ENCODE data around the gene B4GALT4. TPM values are rescaled to one million over a fixed set of nuclear protein-coding genes. Genes with fewer than 3 reads are reported as not detected.

Gene B4GALT4
- total RNA-seq, 1 experiment from 2014 or later, result 46.5 TPM

DNA sequence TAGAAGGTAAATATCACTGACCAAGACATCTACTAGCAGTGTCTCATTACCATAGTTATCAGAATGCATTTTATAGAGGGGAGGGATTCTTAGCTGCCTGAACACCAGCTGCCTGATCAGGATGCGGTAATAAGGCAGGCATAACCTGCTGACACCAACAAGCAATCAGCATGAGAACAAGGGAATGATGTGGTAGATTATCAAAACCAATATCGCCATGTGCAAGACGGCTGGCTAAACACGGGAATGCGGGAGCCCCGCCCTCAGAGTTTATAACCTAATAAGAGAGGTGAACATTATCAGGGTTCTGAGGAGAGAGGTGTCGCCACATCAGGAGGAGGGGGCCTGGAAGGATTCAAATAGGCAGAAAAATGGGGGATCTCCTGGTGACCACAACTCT is 20.5 kb downstream of the B4GALT4 start:
- WGBS (ENCODE audit: extremely low coverage, insufficient read length, low lambda C conversion rate), result no CpG with 5 or more reads among the region's 7 CpGs
- Histone ChIP-seq H2BK120ac (ENCODE audit: low read depth, low read length, poor library complexity, severe bottlenecking) (no peak overlapping the region), H2AFZ (ENCODE audit: low read length) (no peak overlapping the region), H3K23me2 (ENCODE audit: insufficient read length, low read depth, low read length, poor library complexity, severe bottlenecking) (no peaks in the 10 kb centered on the region), H2BK15ac (ENCODE audit: low read depth, low read length) (no peak overlapping the region), H3K27ac (ENCODE audit: insufficient read length, low read depth, low read length) (no peak overlapping the region), H3K79me2 (ENCODE audit: insufficient read depth, low read length) (no peaks in the 10 kb centered on the region), H4K20me1 (ENCODE audit: control insufficient read depth, insufficient read depth, insufficient read length) (no peaks in the 10 kb centered on the region), H2BK20ac (ENCODE audit: low read depth, low read length, poor library complexity, severe bottlenecking) (no peak overlapping the region), H3K56ac (ENCODE audit: insufficient read length, low read depth, low read length) (no peak overlapping the region), H4K5ac (ENCODE audit: insufficient read length, low read depth, low read length) (no peak overlapping the region), H3K9ac (ENCODE audit: extremely low read depth, insufficient read length, low read length) (no peak overlapping the region), H2AK5ac (ENCODE audit: insufficient read length, low read length) (no peak overlapping the region), H2BK5ac (ENCODE audit: insufficient read length, low read length) (no peak overlapping the region), H3K4ac (ENCODE audit: low read depth, low read length) (no peak overlapping the region), H3K23ac (ENCODE audit: insufficient read length, low read depth, low read length) (no peak overlapping the region), H4K8ac (replicated peaks; ENCODE audit: insufficient read length, low read depth, low read length) (no peak overlapping the region), H3K18ac (ENCODE audit: insufficient read length, low read depth, low read length) (no peak overlapping the region), H4K91ac (ENCODE audit: insufficient read length, low read depth, low read length) (no peak overlapping the region), H3K9me3 (ENCODE audit: control insufficient read depth, low read depth, low read length) (no peaks in the 10 kb centered on the region), H3T11ph (ENCODE audit: low read length) (no peak overlapping the region), H3K14ac (ENCODE audit: insufficient read depth, low read length) (no peak overlapping the region), H3K79me1 (ENCODE audit: insufficient read depth, low read depth, low read length, poor library complexity, severe bottlenecking) (no peaks in the 10 kb centered on the region), H3K4me2 (ENCODE audit: insufficient read depth, insufficient read length, low read length) (no peak overlapping the region), H2BK12ac (ENCODE audit: insufficient read length, low read depth, low read length) (no peak overlapping the region), H3K4me1 (ENCODE audit: insufficient read depth, low read length) (no peaks in the 10 kb centered on the region), H3K27me3 (ENCODE audit: insufficient read depth, low read length) (no peaks in the 10 kb centered on the region)
- no peak for DNase-seq
- Mint-ChIP-seq H3K4me3 (no peak overlapping the region), H3K27ac (peak overlapping the region; percentile 63 to 69 (median 65); a peak in 4 of 7 replicates), H3K36me3 (ENCODE audit: insufficient read depth in 1 of 3, low read depth in 3 of 3) (peaks cover 26 to 87% (median 78%) of the 10 kb centered on the region in 3 experiments; a peak in 6 of 7 replicates), H3K9me3 (no peaks in the 10 kb centered on the region), H3K4me1 (no peaks in the 10 kb centered on the region), H3K27me3 (ENCODE audit: low read depth) (no peaks in the 10 kb centered on the region)
- TF ChIP-seq, protein P1, sequence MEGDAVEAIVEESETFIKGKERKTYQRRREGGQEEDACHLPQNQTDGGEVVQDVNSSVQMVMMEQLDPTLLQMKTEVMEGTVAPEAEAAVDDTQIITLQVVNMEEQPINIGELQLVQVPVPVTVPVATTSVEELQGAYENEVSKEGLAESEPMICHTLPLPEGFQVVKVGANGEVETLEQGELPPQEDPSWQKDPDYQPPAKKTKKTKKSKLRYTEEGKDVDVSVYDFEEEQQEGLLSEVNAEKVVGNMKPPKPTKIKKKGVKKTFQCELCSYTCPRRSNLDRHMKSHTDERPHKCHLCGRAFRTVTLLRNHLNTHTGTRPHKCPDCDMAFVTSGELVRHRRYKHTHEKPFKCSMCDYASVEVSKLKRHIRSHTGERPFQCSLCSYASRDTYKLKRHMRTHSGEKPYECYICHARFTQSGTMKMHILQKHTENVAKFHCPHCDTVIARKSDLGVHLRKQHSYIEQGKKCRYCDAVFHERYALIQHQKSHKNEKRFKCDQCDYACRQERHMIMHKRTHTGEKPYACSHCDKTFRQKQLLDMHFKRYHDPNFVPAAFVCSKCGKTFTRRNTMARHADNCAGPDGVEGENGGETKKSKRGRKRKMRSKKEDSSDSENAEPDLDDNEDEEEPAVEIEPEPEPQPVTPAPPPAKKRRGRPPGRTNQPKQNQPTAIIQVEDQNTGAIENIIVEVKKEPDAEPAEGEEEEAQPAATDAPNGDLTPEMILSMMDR (conservative IDR thresholded peaks at IDR 0.05), result no peak
